H1 (cell line): Measurements from ENCODE around the gene C1QL1. TPM values are rescaled to one million over a fixed set of nuclear protein-coding genes. Genes with fewer than 3 reads are reported as not detected.

Source experiments
- CTCF ChIA-PET: fragments of 300-600 bp; sonication (Branson Sonifier 250); formaldehyde crosslinking; loops from one replicate; lab custom pipeline; 2021; ENCODE audit not compliant: partially characterized antibody; lab: Charles Lee
- POLR2A ChIA-PET: fragments of 300-600 bp; sonication (Branson Sonifier 250); formaldehyde crosslinking; loops from one replicate; lab custom pipeline; 2021; ENCODE audit warnings: inconsistent platforms; ENCODE audit not compliant: partially characterized antibody; lab: Charles Lee
- DNase-seq, 2 experiments: peaks; one replicate each; pipeline versions ENCODE4 v3.0.0 to v3.0.0-alpha.2; 2010 to 2022; ENCODE audit warnings: low spot score in 2 of 2, low read depth in 1 of 2, mixed read lengths in 1 of 2
- FAIRE-seq: peaks from 2 replicates; lab custom pipeline; 2011; peaks lifted over from hg19 to GRCh38; lab: Jason Lieb, UNC
- H2AFZ ChIP-seq: 2 replicates; pipeline ENCODE4 v1.8.1; 2012; ENCODE audit warnings: low read length, inconsistent platforms
- H2AK5ac ChIP-seq: 2 replicates; pipeline ENCODE4 v1.6.1; 2013; ENCODE audit warnings: low read depth, low read length
- H2BK120ac ChIP-seq: replicated peaks from 2 replicates; pipeline ENCODE3; 2013; ENCODE audit warnings: low read depth, low read length, inconsistent platforms
- H2BK12ac ChIP-seq: 2 replicates; pipeline ENCODE4 v1.6.1; 2013; ENCODE audit warnings: low read depth, low read length
- H2BK15ac ChIP-seq: 2 replicates; pipeline ENCODE4 v1.6.1; 2013; ENCODE audit warnings: low read length
- H2BK20ac ChIP-seq: 2 replicates; pipeline ENCODE4 v1.6.1; 2013; ENCODE audit warnings: low read length
- H2BK5ac ChIP-seq: 2 replicates; pipeline ENCODE4 v1.6.1; 2013; ENCODE audit warnings: low read depth, low read length
- H3K14ac ChIP-seq: 2 replicates; pipeline ENCODE4 v1.6.1; 2013; ENCODE audit warnings: inconsistent platforms; ENCODE audit not compliant: insufficient read length
- H3K18ac ChIP-seq: 2 replicates; pipeline ENCODE4 v1.6.1; 2013; ENCODE audit warnings: low read length; ENCODE audit errors: extremely low read depth
- H3K23ac ChIP-seq: 2 replicates; pipeline ENCODE4 v1.6.1; 2013; ENCODE audit warnings: inconsistent platforms; ENCODE audit not compliant: insufficient read length
- H3K23me2 ChIP-seq: 2 replicates; pipeline ENCODE4 v1.6.1; 2013; ENCODE audit warnings: low read depth, low read length
- H3K27ac ChIP-seq: 2 replicates; pipeline ENCODE4 v1.6.1; 2011; ENCODE audit warnings: low read depth, low read length, inconsistent platforms
- H3K27me3 ChIP-seq, 4 experiments: replicated peaks in 1 of 4; 1 replicate in 1 of 4; 2 replicates in 3 of 4; pipeline versions ENCODE4 v1.6.1 to v1.8.1; 2011 to 2013; ENCODE audit warnings: low read length in 3 of 4, mild to moderate bottlenecking in 3 of 4, inconsistent platforms in 2 of 4, mixed read lengths in 2 of 4, moderate library complexity in 1 of 4; ENCODE audit not compliant: control insufficient read depth in 3 of 4, insufficient read depth in 3 of 4; ENCODE audit errors: extremely low read depth in 1 of 4
- H3K36me3 ChIP-seq, 4 experiments: 2 replicates each; pipeline versions ENCODE4 v1.6.1 to v1.8.1; 2011 to 2013; ENCODE audit warnings: mild to moderate bottlenecking in 4 of 4, low read length in 3 of 4, moderate library complexity in 2 of 4, control low read depth in 1 of 4, inconsistent platforms in 1 of 4; ENCODE audit not compliant: insufficient read depth in 4 of 4, control insufficient read depth in 2 of 4
- H3K4ac ChIP-seq: replicated peaks from 2 replicates; pipeline ENCODE3; 2013; ENCODE audit warnings: low read length, low read depth, mixed read lengths, inconsistent platforms; ENCODE audit not compliant: insufficient read length
- H3K4me1 ChIP-seq, 4 experiments: replicated peaks in 1 of 4; 1 replicate in 1 of 4; 2 replicates in 3 of 4; pipeline versions ENCODE4 v1.6.1 to v1.8.1; 2011 to 2013; ENCODE audit warnings: low read length in 3 of 4, inconsistent platforms in 2 of 4, mixed read lengths in 1 of 4; ENCODE audit not compliant: insufficient read depth in 4 of 4, control insufficient read depth in 3 of 4
- H3K4me2 ChIP-seq, 2 experiments: 2 replicates each; pipeline versions ENCODE4 v1.6.1 to v1.8.1; 2011 to 2013; ENCODE audit warnings: low read depth in 2 of 2, low read length in 2 of 2, control low read depth in 1 of 2, inconsistent platforms in 1 of 2, mild to moderate bottlenecking in 1 of 2; ENCODE audit not compliant: insufficient read depth in 1 of 2
- H3K4me3 ChIP-seq, 4 experiments: fragments of 200-600, 300-600 bp in 1 of 4; sonication (generic), shearing (Covaris generic), sonication (Bioruptor Twin) in 1 of 4; 2 replicates each; pipeline versions ENCODE4 v1.5.1 to v1.8.1; 2011 to 2016; ENCODE audit warnings: low read length in 4 of 4, low read depth in 3 of 4, control low read depth in 2 of 4, inconsistent platforms in 2 of 4, mild to moderate bottlenecking in 2 of 4, mixed read lengths in 1 of 4, moderate library complexity in 1 of 4; ENCODE audit not compliant: insufficient read depth in 2 of 4; ENCODE audit errors: extremely low read depth in 1 of 4
- H3K56ac ChIP-seq: replicated peaks from 2 replicates; pipeline ENCODE3; 2013; ENCODE audit warnings: low read depth, mild to moderate bottlenecking, mixed read lengths, low read length, inconsistent platforms; ENCODE audit not compliant: insufficient read length
- H3K79me1 ChIP-seq: 2 replicates; pipeline ENCODE4 v1.6.1; 2013; ENCODE audit warnings: low read depth, low read length, control low read depth
- H3K79me2 ChIP-seq, 2 experiments: 2 replicates each; pipeline versions ENCODE4 v1.6.1 to v1.8.1; 2012 to 2013; ENCODE audit warnings: low read length in 2 of 2, mild to moderate bottlenecking in 2 of 2, inconsistent platforms in 1 of 2; ENCODE audit not compliant: insufficient read depth in 2 of 2, control insufficient read depth in 1 of 2
- H3K9ac ChIP-seq, 4 experiments: replicated peaks in 1 of 4; 1 replicate in 1 of 4; 2 replicates in 3 of 4; pipeline versions ENCODE4 v1.6.1 to v1.8.1; 2011 to 2013; ENCODE audit warnings: low read depth in 3 of 4, low read length in 3 of 4, control low read depth in 2 of 4, mild to moderate bottlenecking in 2 of 4, moderate library complexity in 2 of 4, inconsistent platforms in 1 of 4; ENCODE audit errors: extremely low read depth in 1 of 4
- H3K9me3 ChIP-seq, 2 experiments: 2 replicates each; pipeline versions ENCODE4 v1.6.1 to v1.8.1; 2012 to 2013; ENCODE audit warnings: mild to moderate bottlenecking in 2 of 2, moderate library complexity in 2 of 2, control low read depth in 1 of 2, inconsistent platforms in 1 of 2, low read depth in 1 of 2, low read length in 1 of 2, mixed read lengths in 1 of 2; ENCODE audit not compliant: insufficient read depth in 2 of 2
- H4K20me1 ChIP-seq, 2 experiments: replicated peaks in 1 of 2; 2 replicates each; pipeline versions ENCODE3 to v1.8.1; 2011 to 2013; ENCODE audit warnings: inconsistent platforms in 2 of 2, low read length in 2 of 2, mild to moderate bottlenecking in 1 of 2; ENCODE audit not compliant: insufficient read depth in 2 of 2, control insufficient read depth in 1 of 2
- H4K5ac ChIP-seq: 2 replicates; pipeline ENCODE4 v1.6.1; 2013; ENCODE audit warnings: low read length, low read depth, mixed read lengths, inconsistent platforms; ENCODE audit not compliant: insufficient read length
- H4K8ac ChIP-seq: 2 replicates; pipeline ENCODE4 v1.8.0; 2013; ENCODE audit warnings: mild to moderate bottlenecking, moderate library complexity, low read length, inconsistent platforms; ENCODE audit not compliant: insufficient read depth; ENCODE audit errors: extremely low read depth
- H4K91ac ChIP-seq: replicated peaks from 2 replicates; pipeline ENCODE3; 2013; ENCODE audit warnings: low read length, mixed read lengths, inconsistent platforms; ENCODE audit not compliant: insufficient read length
- ATF2 ChIP-seq: IDR thresholded peaks from 2 replicates; pipeline ENCODE4 v1.6.1; 2012; ENCODE audit warnings: low read length, inconsistent platforms
- CBX5 ChIP-seq: fragments of 300-800, 300-1000 bp; sonication (generic); IDR thresholded peaks from 2 replicates; pipeline ENCODE4 v1.7.1; 2016; ENCODE audit warnings: antibody characterized with exemption, low read length, low read depth
- CHD1 ChIP-seq: IDR thresholded peaks from 2 replicates; pipeline ENCODE4 v1.6.1; 2012; ENCODE audit warnings: low read depth, low read length, improper control_type of control experiment
- EZH2 ChIP-seq: fragments of 200-600 bp; sonication (generic); IDR thresholded peaks from 2 replicates; pipeline ENCODE4 v1.7.1; 2012; ENCODE audit warnings: low read depth, mild to moderate bottlenecking, moderate library complexity, low read length, inconsistent platforms; ENCODE audit not compliant: severe bottlenecking
- GTF2F1 ChIP-seq: IDR thresholded peaks from 2 replicates; pipeline ENCODE4 v1.6.1; 2012; ENCODE audit warnings: low read depth, low read length, improper control_type of control experiment, borderline replicate concordance
- HDAC2 ChIP-seq, 2 experiments: fragments of 300-600 bp in 1 of 2; sonication (generic) in 1 of 2; IDR thresholded peaks; 2 replicates each; pipeline ENCODE4 v1.6.1; 2011 to 2012; ENCODE audit warnings: low read depth in 2 of 2, low read length in 2 of 2, mild to moderate bottlenecking in 2 of 2, moderate library complexity in 2 of 2, borderline replicate concordance in 1 of 2, inconsistent platforms in 1 of 2
- JUN ChIP-seq: IDR thresholded peaks from 2 replicates; pipeline ENCODE4 v1.6.1; 2011; ENCODE audit warnings: low read depth, mild to moderate bottlenecking, improper control_type of control experiment, low read length
- NRF1 ChIP-seq: IDR thresholded peaks from 2 replicates; pipeline ENCODE4 v1.6.1; 2011; ENCODE audit warnings: mild to moderate bottlenecking, low read depth, low read length, improper control_type of control experiment
- POLR2AphosphoS5 ChIP-seq: IDR thresholded peaks from 2 replicates; pipeline ENCODE4 v1.6.1; 2011; ENCODE audit warnings: low read depth, low read length
- SIX5 ChIP-seq: IDR thresholded peaks from 2 replicates; pipeline ENCODE4 v1.6.1; 2011; ENCODE audit warnings: mild to moderate bottlenecking, low read depth, low read length
- WGBS, 2 experiments: shearing (Covaris generic) in 1 of 2; methylation state at CpG; one replicate each; pipeline versions ENCODE4 v1.1.6 to v1.1.7; 2013 to 2015; ENCODE audit warnings: low lambda C conversion rate in 2 of 2, mixed read lengths in 2 of 2, inconsistent platforms in 1 of 2, low coverage in 1 of 2, missing lambda C conversion rate in 1 of 2; ENCODE audit not compliant: insufficient replicate concordance in 2 of 2, insufficient coverage in 1 of 2, insufficient read length in 1 of 2; ENCODE audit errors: extremely low coverage in 1 of 2, missing lambda C conversion rate in 1 of 2; 5-methylcytosine and 5-hydroxymethylcytosine counted together
- polyA plus RNA-seq, 7 experiments: library from polyadenylated mRNA; depleted of rRNA in 3 of 7; stranded (reverse) in 5 of 7; unstranded in 2 of 7; fragments of >200 nt in 5 of 7; fragments of 200-250 nt in 2 of 7; gene quantifications; 1 replicate in 5 of 7; 2 replicates in 1 of 7; 4 replicates in 1 of 7; pipeline versions ENCODE4 v1.2.1 to v1.2.3, GENCODE V29; 2011 to 2013; ENCODE audit warnings: missing spikeins in 2 of 7, mixed read lengths in 2 of 7
- total RNA-seq: library from RNA; stranded (reverse); fragmentation: NEBNext Ultra II Directional; extraction: Animal tissue kit (Norgen Biotek cat#: 25700); gene quantifications from 2 replicates; pipeline ENCODE4 v1.2.1, GENCODE V29; 2021

C1QL1 gene
- total and polyA plus RNA-seq, 2 of the 8 experiments (the other 6 are each of a cell fraction or from before 2014, with no cell fraction given): 7.6 to 10.5 TPM

GRCh38 chr17:44915862-44916780 lies 52.0 kb downstream of the C1QL1 start:
- Histone ChIP-seq H2BK20ac (no peak overlapping the region), H4K5ac (no peak overlapping the region), H3K18ac (no peak overlapping the region), H3K36me3 (no peaks in the 10 kb centered on the region), H3K79me1 (no peaks in the 10 kb centered on the region), H2AK5ac (no peak overlapping the region), H4K8ac (0 out of 2 replicates have a peak overlapping the region, but pooled peaks have one; percentile 6), H3K27ac (no peak overlapping the region), H3K4me1 (peaks cover 6 to 15% (median 12%) of the 10 kb centered on the region in 4 experiments), H2AFZ (no peak overlapping the region), H4K20me1 (no peaks in the 10 kb centered on the region), H3K4me2 (no peak overlapping the region), H2BK15ac (no peak overlapping the region), H3K56ac (no peak overlapping the region), H3K9me3 (no peaks in the 10 kb centered on the region), H4K91ac (no peak overlapping the region), H3K23me2 (peaks cover 6% of the 10 kb centered on the region), H3K4ac (no peak overlapping the region), H2BK12ac (no peak overlapping the region), H2BK5ac (no peak overlapping the region), H3K23ac (no peak overlapping the region), H3K9ac (no peak overlapping the region), H2BK120ac (no peak overlapping the region), H3K4me3 (no peak overlapping the region), H3K14ac (no peak overlapping the region), H3K27me3 (peaks cover 0 to 21% (median 14%) of the 10 kb centered on the region in 4 experiments; a peak in 6 of 7 replicates), H3K79me2 (no peaks in the 10 kb centered on the region)
- no peak for FAIRE-seq
- DNase-seq: no peak
- WGBS, 2 experiments: 86% methylated on average over 11 of the region's 11 CpGs; no CpG with 5 or more reads in 1 of the 2 experiments
- ChIA-PET POLR2A (no interaction called here), CTCF (interaction anchor here (0.6 to 1.5 kb wide), 6 partner anchors 14 to 453 kb away, joined by 3 to 4 read pairs (median 3); no protein-coding TSS in a partner anchor)
- no peak for TF ChIP-seq SIX5
- TF ChIP-seq ATF2: no peak
- no peak for TF ChIP-seq CBX5
- no peak for TF ChIP-seq JUN
- no peak for TF ChIP-seq HDAC2 (IDR thresholded peaks at IDR 0.05; ENCODE audit: borderline replicate concordance in 1 of 2, low read depth in 2 of 2, low read length in 2 of 2)
- TF ChIP-seq CHD1: no peak
- no peak for TF ChIP-seq POLR2AphosphoS5
- no peak for TF ChIP-seq EZH2
- no peak for TF ChIP-seq NRF1
- no peak for TF ChIP-seq GTF2F1
